Fibroblast of lung (primary cell): ENCODE measurements around the gene MAST3. TPM values are rescaled to one million over a fixed set of nuclear protein-coding genes. Genes with fewer than 3 reads are reported as not detected.

Experiments
- DNase-seq, 2 donors: peaks; one replicate each; pipeline versions ENCODE4 v3.0.0 to v3.0.0-alpha.2; 2010; ENCODE audit warnings: low read depth in 2 of 2
- H2AFZ ChIP-seq: 2 replicates; pipeline ENCODE4 v1.5.1; 2012; ENCODE audit warnings: low read length, control low read depth, inconsistent platforms
- H3K27ac ChIP-seq: 2 replicates; pipeline ENCODE4 v1.5.1; 2011; ENCODE audit warnings: low read length, control low read depth; ENCODE audit not compliant: insufficient read depth
- H3K27me3 ChIP-seq: 2 replicates; pipeline ENCODE4 v1.5.1; 2011; ENCODE audit warnings: mild to moderate bottlenecking, low read length; ENCODE audit not compliant: control insufficient read depth, insufficient read depth
- H3K36me3 ChIP-seq: 2 replicates; pipeline ENCODE4 v1.5.1; 2011; ENCODE audit warnings: low read length; ENCODE audit not compliant: control insufficient read depth, insufficient read depth
- H3K4me1 ChIP-seq: 2 replicates; pipeline ENCODE4 v1.5.1; 2011; ENCODE audit warnings: low read length; ENCODE audit not compliant: control insufficient read depth, insufficient read depth; ENCODE audit errors: extremely low read depth
- H3K4me2 ChIP-seq: 2 replicates; pipeline ENCODE4 v1.5.1; 2011; ENCODE audit warnings: low read length, control low read depth; ENCODE audit not compliant: insufficient read depth; ENCODE audit errors: extremely low read depth
- H3K4me3 ChIP-seq, 4 experiments: fragments of 200-600 bp in 1 of 4; sonication (generic) in 1 of 4; replicated peaks in 1 of 4; 2 replicates each; pipeline ENCODE4 v1.5.1; 2011 to 2016; ENCODE audit warnings: low read length in 4 of 4, low read depth in 3 of 4, mild to moderate bottlenecking in 3 of 4, control low read depth in 2 of 4, inconsistent platforms in 1 of 4, mixed read lengths in 1 of 4; ENCODE audit not compliant: insufficient read depth in 1 of 4; ENCODE audit errors: control extremely low read depth in 1 of 4
- H3K79me2 ChIP-seq: 2 replicates; pipeline ENCODE4 v1.5.1; 2012; ENCODE audit warnings: mild to moderate bottlenecking, low read length, inconsistent platforms; ENCODE audit not compliant: control insufficient read depth, insufficient read depth
- H3K9ac ChIP-seq: 2 replicates; pipeline ENCODE4 v1.5.1; 2011; ENCODE audit warnings: mild to moderate bottlenecking, low read length, control low read depth; ENCODE audit not compliant: insufficient read depth
- H3K9me3 ChIP-seq: 2 replicates; pipeline ENCODE4 v1.5.1; 2012; ENCODE audit warnings: low read depth, low read length; ENCODE audit not compliant: control insufficient read depth, insufficient read depth
- H4K20me1 ChIP-seq: 2 replicates; pipeline ENCODE4 v1.5.1; 2011; ENCODE audit warnings: low read length; ENCODE audit not compliant: control insufficient read depth, insufficient read depth; ENCODE audit errors: extremely low read depth
- CTCF ChIP-seq, 2 donors: IDR thresholded peaks in 1 of 2; conservative IDR thresholded peaks in 1 of 2; 1 replicate in 1 of 2; 2 replicates in 1 of 2; pipeline ENCODE4 v1.5.1; 2011 to 2012; ENCODE audit warnings: low read length in 2 of 2, control low read depth in 1 of 2, inconsistent platforms in 1 of 2, low read depth in 1 of 2, mild to moderate bottlenecking in 1 of 2
- EZH2 ChIP-seq: IDR thresholded peaks from 2 replicates; pipeline ENCODE4 v1.5.1; 2012; ENCODE audit warnings: low read length, control low read depth, mild to moderate bottlenecking; ENCODE audit errors: missing control alignments
- polyA plus RNA-seq, 2 donors: library from polyadenylated mRNA; depleted of rRNA in 1 of 2; stranded (reverse) in 1 of 2; unstranded in 1 of 2; fragments of >200 nt; gene quantifications; 2 replicates each; pipeline ENCODE4 v1.2.1, GENCODE V29; 2011 to 2012; ENCODE audit warnings: missing spikeins in 1 of 2
- total RNA-seq: library from RNA; depleted of rRNA; stranded (reverse); fragments of >200 nt; gene quantifications from 2 replicates; pipeline ENCODE4 v1.2.1, GENCODE V29; 2014

Gene MAST3
- total and polyA plus RNA-seq, 2 donors (not counting 1 experiment from before 2014, with no cell fraction given): 2.0 to 4.1 TPM

GRCh38 chr19:18160493-18160970 lies 63.0 kb downstream of the MAST3 start:
- peaks cover 16% of the 10 kb centered on the region for H3K4me1 ChIP-seq
- H4K20me1 ChIP-seq: no peaks in the 10 kb centered on the region
- H3K27ac ChIP-seq: no peak overlapping the region
- DNase-seq: no peak
- TF ChIP-seq CTCF (conservative IDR thresholded peaks at IDR 0.05 in 1 of 2, IDR thresholded peaks at IDR 0.05 in 1 of 2; ENCODE audit: low read depth in 1 of 2, low read length in 2 of 2) (no peak), EZH2 (no peak)
- no peak overlapping the region for H3K4me2 ChIP-seq
- no peak overlapping the region for H3K9ac ChIP-seq
- no peaks in the 10 kb centered on the region for H3K27me3 ChIP-seq
- no peak overlapping the region for H2AFZ ChIP-seq
- H3K4me3 ChIP-seq: peak overlapping the region in 1 of 4 experiments; percentile 34
- peaks cover 15% of the 10 kb centered on the region for H3K36me3 ChIP-seq
- H3K79me2 ChIP-seq: no peaks in the 10 kb centered on the region
- no peaks in the 10 kb centered on the region for H3K9me3 ChIP-seq

DNA sequence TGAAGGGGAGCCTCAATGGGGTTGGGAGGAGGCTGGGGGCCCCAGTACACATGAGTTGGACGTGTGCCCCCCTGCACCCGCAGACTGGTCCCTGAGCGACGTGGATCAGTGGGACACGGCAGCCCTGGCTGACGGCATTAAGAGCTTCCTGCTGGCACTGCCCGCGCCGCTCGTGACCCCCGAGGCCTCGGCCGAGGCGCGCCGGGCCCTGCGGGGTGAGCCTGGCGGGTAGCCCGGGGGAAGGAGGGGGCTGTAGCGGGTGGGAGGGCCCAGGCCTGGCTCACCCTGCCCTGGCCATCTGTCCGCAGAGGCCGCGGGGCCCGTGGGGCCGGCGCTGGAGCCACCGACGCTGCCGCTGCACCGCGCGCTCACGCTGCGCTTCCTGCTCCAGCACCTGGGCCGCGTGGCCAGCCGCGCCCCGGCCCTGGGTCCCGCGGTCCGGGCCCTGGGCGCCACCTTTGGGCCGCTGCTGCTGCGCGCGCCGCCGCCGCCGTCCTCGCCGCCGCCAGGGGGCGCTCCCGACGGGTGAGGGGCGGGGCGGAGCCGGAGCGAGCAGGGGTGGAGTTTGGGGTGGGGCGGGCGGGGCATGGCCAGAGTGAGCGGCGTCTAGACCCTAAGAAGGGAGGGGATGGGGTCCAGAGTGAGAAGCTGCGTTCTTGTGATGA lies 63.5 kb downstream of the MAST3 start:
- peaks cover 16% of the 10 kb centered on the region for H3K4me1 ChIP-seq
- peak overlapping the region; percentile 41 for H3K9ac ChIP-seq
- H3K9me3 ChIP-seq: no peaks in the 10 kb centered on the region
- TF ChIP-seq EZH2 (no peak), CTCF (conservative IDR thresholded peaks at IDR 0.05 in 1 of 2, IDR thresholded peaks at IDR 0.05 in 1 of 2; ENCODE audit: low read depth in 1 of 2, low read length in 2 of 2) (peak in 1 of 2 donors; percentile 24)
- H4K20me1 ChIP-seq: no peaks in the 10 kb centered on the region
- H3K79me2 ChIP-seq: no peaks in the 10 kb centered on the region
- H3K27ac ChIP-seq: no peak overlapping the region
- H3K36me3 ChIP-seq: peaks cover 14% of the 10 kb centered on the region
- no peak overlapping the region for H2AFZ ChIP-seq
- DNase-seq: peak; percentile 26 to 49
- H3K4me3 ChIP-seq: peak overlapping the region in 2 of 4 experiments; percentile 28 to 34
- no peaks in the 10 kb centered on the region for H3K27me3 ChIP-seq
- peak overlapping the region; percentile 66 for H3K4me2 ChIP-seq

- H3K9me3 ChIP-seq: no peaks in the 10 kb centered on the region
- H4K20me1 ChIP-seq: no peaks in the 10 kb centered on the region
- H3K79me2 ChIP-seq: no peaks in the 10 kb centered on the region
- no peak for DNase-seq
- no peak overlapping the region for H3K27ac ChIP-seq
- H3K27me3 ChIP-seq: no peaks in the 10 kb centered on the region
- no peak overlapping the region for H2AFZ ChIP-seq
- H3K4me3 ChIP-seq: peak overlapping the region in 3 of 4 experiments; percentile 2 to 28 (median 27)
- TF ChIP-seq CTCF (conservative IDR thresholded peaks at IDR 0.05 in 1 of 2, IDR thresholded peaks at IDR 0.05 in 1 of 2; ENCODE audit: low read depth in 1 of 2, low read length in 2 of 2) (no peak), EZH2 (no peak)
- no peak overlapping the region for H3K9ac ChIP-seq
- H3K4me1 ChIP-seq: peaks cover 14% of the 10 kb centered on the region
- H3K36me3 ChIP-seq: peaks cover 14% of the 10 kb centered on the region
- peak overlapping the region; percentile 66 for H3K4me2 ChIP-seq
Observed at GRCh38 chr19:18161636-18162002, 64.0 kb downstream of the MAST3 start.
